NCI-H2081 treated with DMSO at 0.1 percent for 48 hours (cell line): ENCODE data around the gene TBCD.
"Not testable (repeated sequence)": the region's sequence is repeated elsewhere in the genome, so short reads cannot be mapped to it uniquely, and the experiment has no call there.

ENCODE experiments used
- DNase-seq: peaks from one replicate; lab custom pipeline; 2025; lab: John Stamatoyannopoulos, UW

TBCD gene

GRCh38 chr17:82729479-82730260 is 22.2 kb upstream of the TBCD start:
- DNase-seq: no peak

- no peak for DNase-seq
Measured at GRCh38 chr17:82732118-82732743, 19.6 kb upstream of the TBCD start.

- no peak for DNase-seq
Measured at GRCh38 chr17:82734987-82735866, 16.6 kb upstream of the TBCD start, which contains the start of gene FN3K. TSS of gene FN3K (plus strand) at chr17:82735615. CDS start at chr17:82735637, 22 bp downstream.

GRCh38 chr17:82736511-82737185 is 15.2 kb upstream of the TBCD start:
- DNase-seq: no peak

GRCh38 chr17:82737967-82738877 is 13.6 kb upstream of the TBCD start:
- DNase-seq: no peak

GRCh38 chr17:82740906-82741759 is 10.7 kb upstream of the TBCD start:
- DNase-seq: no peak

GRCh38 chr17:82743344-82744219 is 8.3 kb upstream of the TBCD start:
- no peak for DNase-seq

- DNase-seq: not testable (repeated sequence)
Measured at GRCh38 chr17:82744736-82745135, 7.1 kb upstream of the TBCD start.

GRCh38 chr17:82745524-82745923 is 6.3 kb upstream of the TBCD start:
- DNase-seq: no peak

GRCh38 chr17:82748756-82749155 is 3.1 kb upstream of the TBCD start:
- DNase-seq: no peak

- DNase-seq: no peak
Measured at GRCh38 chr17:82750241-82750908, 1.5 kb upstream of the TBCD start.

GRCh38 chr17:82751171-82751570 is 694 bp upstream of the TBCD start:
- DNase-seq: no peak

- no peak for DNase-seq
Measured at GRCh38 chr17:82752371-82753200, 721 bp downstream of the TBCD start.

- no peak for DNase-seq
Measured at GRCh38 chr17:82753201-82753464, 1.3 kb downstream of the TBCD start.

GRCh38 chr17:82754297-82755208 is 2.7 kb downstream of the TBCD start:
- no peak for DNase-seq

- no peak for DNase-seq
Measured at GRCh38 chr17:82756166-82756565, 4.3 kb downstream of the TBCD start.

GRCh38 chr17:82765371-82765770 is 13.5 kb downstream of the TBCD start:
- DNase-seq: no peak
